ENCODE measurements around the gene DNAJC6.

GRCh38 chr1:65432918-65433317 lies 123.6 kb downstream of the DNAJC6 start:
- TF ChIP-seq, protein P1, sequence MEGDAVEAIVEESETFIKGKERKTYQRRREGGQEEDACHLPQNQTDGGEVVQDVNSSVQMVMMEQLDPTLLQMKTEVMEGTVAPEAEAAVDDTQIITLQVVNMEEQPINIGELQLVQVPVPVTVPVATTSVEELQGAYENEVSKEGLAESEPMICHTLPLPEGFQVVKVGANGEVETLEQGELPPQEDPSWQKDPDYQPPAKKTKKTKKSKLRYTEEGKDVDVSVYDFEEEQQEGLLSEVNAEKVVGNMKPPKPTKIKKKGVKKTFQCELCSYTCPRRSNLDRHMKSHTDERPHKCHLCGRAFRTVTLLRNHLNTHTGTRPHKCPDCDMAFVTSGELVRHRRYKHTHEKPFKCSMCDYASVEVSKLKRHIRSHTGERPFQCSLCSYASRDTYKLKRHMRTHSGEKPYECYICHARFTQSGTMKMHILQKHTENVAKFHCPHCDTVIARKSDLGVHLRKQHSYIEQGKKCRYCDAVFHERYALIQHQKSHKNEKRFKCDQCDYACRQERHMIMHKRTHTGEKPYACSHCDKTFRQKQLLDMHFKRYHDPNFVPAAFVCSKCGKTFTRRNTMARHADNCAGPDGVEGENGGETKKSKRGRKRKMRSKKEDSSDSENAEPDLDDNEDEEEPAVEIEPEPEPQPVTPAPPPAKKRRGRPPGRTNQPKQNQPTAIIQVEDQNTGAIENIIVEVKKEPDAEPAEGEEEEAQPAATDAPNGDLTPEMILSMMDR (conservative IDR thresholded peaks at IDR 0.05; ENCODE audit: low read length): no peak
- no peak for TF ChIP-seq EZH2phosphoT487 (IDR thresholded peaks at IDR 0.05; ENCODE audit: borderline replicate concordance)
